DND-41 (cell line): ENCODE measurements around the gene DNAH12.

Experiments
- CTCF ChIP-seq: IDR thresholded peaks from 2 replicates; pipeline ENCODE4 v1.5.1; 2012; ENCODE audit warnings: borderline replicate concordance, low read length, moderate library complexity, mild to moderate bottlenecking; ENCODE audit not compliant: poor library complexity, severe bottlenecking; ENCODE audit errors: extremely low read depth
- EZH2 ChIP-seq: IDR thresholded peaks from 3 replicates; pipeline ENCODE4 v1.6.1; 2012; ENCODE audit warnings: borderline replicate concordance, low read depth, mild to moderate bottlenecking, moderate library complexity, low read length, inconsistent platforms; ENCODE audit not compliant: severe bottlenecking

GRCh38 chr3:57252404-57252803, 291.7 kb downstream of the DNAH12 start:
- TF ChIP-seq CTCF (no peak), EZH2 (no peak)
